WTC11 (cell line): Measurements from ENCODE around the gene GGCX. TPM values are rescaled to one million over a fixed set of nuclear protein-coding genes. Genes with fewer than 3 reads are reported as not detected.

Experiments
- ATAC-seq: fragments of 200-7000 bp; cut with Tn5 transposase; 2 replicates; pipeline ENCODE4 v1.10.0; 2021; ENCODE audit warnings: mild to moderate bottlenecking, moderate library complexity
- CTCF ChIA-PET: fragments of 300-600 bp; sonication (Branson Sonifier 250); formaldehyde crosslinking; loops from one replicate; lab custom pipeline; 2021; ENCODE audit warnings: antibody characterized with exemption; lab: Charles Lee
- POLR2A ChIA-PET: fragments of 350-600 bp; sonication (Branson Sonifier 250); formaldehyde crosslinking; loops from one replicate; lab custom pipeline; 2021; ENCODE audit warnings: antibody characterized with exemption; lab: Charles Lee
- DNase-seq: peaks from one replicate; pipeline ENCODE4 v3.0.0; 2021; ENCODE audit warnings: low spot score
- H3K27ac Mint-ChIP-seq: 2 replicates; pipeline ENCODE4 v1.8.0; 2021; ENCODE audit warnings: mixed read lengths
- H3K27me3 Mint-ChIP-seq: 2 replicates; pipeline ENCODE4 v1.8.0; 2021; ENCODE audit warnings: low read depth, mild to moderate bottlenecking, moderate library complexity, mixed read lengths
- H3K36me3 Mint-ChIP-seq: 2 replicates; pipeline ENCODE4 v1.8.0; 2021; ENCODE audit warnings: mixed read lengths
- H3K4me1 Mint-ChIP-seq: 2 replicates; pipeline ENCODE4 v1.8.0; 2022; ENCODE audit warnings: mixed read lengths
- H3K4me3 Mint-ChIP-seq: 2 replicates; pipeline ENCODE4 v1.8.0; 2021; ENCODE audit warnings: mild to moderate bottlenecking, moderate library complexity, mixed read lengths
- H3K9me3 Mint-ChIP-seq: 2 replicates; pipeline ENCODE4 v1.8.0; 2021; ENCODE audit warnings: mixed read lengths
- CREB1 ChIP-seq: sonication (generic); formaldehyde crosslinking; IDR thresholded peaks from 2 replicates; pipeline ENCODE4 v1.8.0; 2023; ENCODE audit warnings: mild to moderate bottlenecking, missing genetic modification reagents
- ETV6 ChIP-seq: sonication (generic); formaldehyde crosslinking; IDR thresholded peaks from 2 replicates; pipeline ENCODE4 v1.8.1; 2022; ENCODE audit warnings: mild to moderate bottlenecking, missing genetic modification reagents
- FOXK1 ChIP-seq: sonication (generic); formaldehyde crosslinking; IDR thresholded peaks from 2 replicates; pipeline ENCODE4 v1.8.0; 2022; ENCODE audit warnings: mild to moderate bottlenecking, moderate library complexity, missing genetic modification reagents
- FOXP1 ChIP-seq: sonication (generic); formaldehyde crosslinking; IDR thresholded peaks from 2 replicates; pipeline ENCODE4 v1.8.0; 2022; ENCODE audit warnings: missing genetic modification reagents, mild to moderate bottlenecking, moderate library complexity, borderline replicate concordance
- HMGA2 ChIP-seq: fragments of 250-450 bp; sonication (Bioruptor Pico); IDR thresholded peaks from 2 replicates; pipeline ENCODE4 v1.4.0; 2021; ENCODE audit warnings: mild to moderate bottlenecking, moderate library complexity
- IRF2 ChIP-seq: sonication (generic); formaldehyde crosslinking; IDR thresholded peaks from 2 replicates; pipeline ENCODE4 v1.8.0; 2022; ENCODE audit warnings: low read depth, missing genetic modification reagents, borderline replicate concordance
- JAZF1 ChIP-seq: fragments of 250-450 bp; sonication (Bioruptor Pico); IDR thresholded peaks from 2 replicates; pipeline ENCODE4 v1.9.0; 2021; ENCODE audit warnings: moderate library complexity, mild to moderate bottlenecking, inconsistent platforms
- NFATC4 ChIP-seq: fragments of 250-450 bp; sonication (Bioruptor Pico); IDR thresholded peaks from 2 replicates; pipeline ENCODE4 v1.9.0; 2021; ENCODE audit warnings: mild to moderate bottlenecking
- NFE2L1 ChIP-seq: sonication (generic); formaldehyde crosslinking; IDR thresholded peaks from 2 replicates; pipeline ENCODE4 v1.8.1; 2023; ENCODE audit warnings: missing genetic modification reagents
- PRRX2 ChIP-seq: fragments of 250-450 bp; sonication (Bioruptor Pico); IDR thresholded peaks from 2 replicates; pipeline ENCODE4 v1.8.0; 2021; ENCODE audit warnings: mild to moderate bottlenecking
- SP1 ChIP-seq: sonication (generic); formaldehyde crosslinking; conservative IDR thresholded peaks from 2 replicates; pipeline ENCODE4 v1.8.1; 2022; ENCODE audit warnings: missing genetic modification reagents
- ZNF423 ChIP-seq: fragments of 250-450 bp; sonication (Bioruptor Pico); IDR thresholded peaks from 2 replicates; pipeline ENCODE4 v2.1.2; 2022; ENCODE audit warnings: mild to moderate bottlenecking, moderate library complexity
- ZNF671 ChIP-seq: fragments of 250-450 bp; sonication (Bioruptor Pico); IDR thresholded peaks from 2 replicates; pipeline ENCODE4 v1.8.0; 2021; ENCODE audit warnings: mild to moderate bottlenecking
- total RNA-seq: library from RNA; stranded (reverse); gene quantifications from 3 replicates; pipeline ENCODE4 v1.2.3, GENCODE V29; 2021
- TF ChIP-seq, protein P1 (sequence below): sonication (generic); formaldehyde crosslinking; IDR thresholded peaks from 2 replicates; pipeline ENCODE4 v1.8.0; 2023; ENCODE audit warnings: missing genetic modification reagents
- TF ChIP-seq, protein P2 (sequence below): fragments of 250-450 bp; sonication (Bioruptor Pico); IDR thresholded peaks from 2 replicates; pipeline ENCODE4 v1.9.0; 2021; ENCODE audit warnings: mild to moderate bottlenecking
- TF ChIP-seq, protein P3 (sequence below): sonication (generic); formaldehyde crosslinking; IDR thresholded peaks from 2 replicates; pipeline ENCODE4 v1.8.1; 2022; ENCODE audit warnings: mild to moderate bottlenecking, moderate library complexity, missing genetic modification reagents
- TF ChIP-seq, protein P4 (sequence below): sonication (generic); formaldehyde crosslinking; IDR thresholded peaks from 2 replicates; pipeline ENCODE4 v1.8.1; 2023; ENCODE audit warnings: mild to moderate bottlenecking, missing genetic modification reagents
- TF ChIP-seq, protein P5 (sequence below): sonication (generic); formaldehyde crosslinking; IDR thresholded peaks from 2 replicates; pipeline ENCODE4 v1.8.0; 2023; ENCODE audit warnings: mild to moderate bottlenecking, missing genetic modification reagents
- TF ChIP-seq, protein P6 (sequence below): sonication (generic); formaldehyde crosslinking; IDR thresholded peaks from 2 replicates; pipeline ENCODE4 v1.8.1; 2023; ENCODE audit warnings: mild to moderate bottlenecking, missing genetic modification reagents, borderline replicate concordance
- TF ChIP-seq, protein P7 (sequence below): sonication (generic); formaldehyde crosslinking; IDR thresholded peaks from 2 replicates; pipeline ENCODE4 v1.8.0; 2022; ENCODE audit warnings: mild to moderate bottlenecking, missing genetic modification reagents

Gene GGCX
- total RNA-seq, 1 experiment from 2014 or later = 40.9 TPM

DNA sequence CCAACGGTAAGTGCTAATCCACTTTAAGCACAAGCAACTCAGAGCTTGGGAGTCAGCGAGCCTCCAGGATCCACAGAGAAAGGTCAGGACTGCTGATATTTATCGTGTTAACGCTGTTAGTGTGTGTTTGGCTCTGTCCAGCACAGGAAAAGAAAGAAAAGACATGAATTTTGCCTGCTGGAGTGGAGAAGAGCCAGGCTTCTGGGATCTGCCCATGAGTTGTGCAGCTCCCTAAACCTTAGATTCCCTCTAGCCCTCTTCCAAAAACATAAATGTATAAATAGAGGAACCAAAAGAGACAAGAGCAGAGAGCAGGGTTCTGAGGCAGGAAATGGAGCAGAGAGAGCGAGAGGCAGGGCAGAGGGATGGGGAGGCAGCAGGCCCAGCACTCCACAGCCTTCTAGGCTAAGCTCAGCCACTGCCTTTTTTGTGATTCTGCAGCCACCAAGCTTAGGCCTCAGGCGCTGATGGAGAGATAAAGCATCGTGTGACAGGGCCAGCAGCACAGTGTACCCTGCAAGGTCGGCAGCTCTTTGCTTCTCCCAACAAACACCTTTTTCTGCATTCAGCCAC, 36.9 kb downstream of the GGCX start:
- no peak overlapping the region for H3K27ac Mint-ChIP-seq
- H3K27me3 Mint-ChIP-seq = no peaks in the 10 kb centered on the region; the same call in 1 of the 2 replicates
- peak; percentile 88 for ATAC-seq
- H3K4me3 Mint-ChIP-seq = no peak overlapping the region
- ChIA-PET CTCF (interaction anchor here (1.0 to 2.0 kb wide), 7 partner anchors 14 to 113 kb away, joined by 3 to 7 read pairs (median 4); partner anchors contain the start of gene MAT2A), POLR2A (interaction anchor here (0.8 to 1.0 kb wide), 2 partner anchors 14 to 19 kb away, joined by 3 to 6 read pairs; partner anchors contain the start of gene MAT2A)
- H3K4me1 Mint-ChIP-seq = peaks cover 21% of the 10 kb centered on the region
- H3K9me3 Mint-ChIP-seq = no peaks in the 10 kb centered on the region
- TF ChIP-seq FOXP1 = no peak
- TF ChIP-seq ZNF423 (CRISPR knock-in tag) = no peak
- TF ChIP-seq SP1 (CRISPR knock-in tag) = no peak
- TF ChIP-seq, protein P1, sequence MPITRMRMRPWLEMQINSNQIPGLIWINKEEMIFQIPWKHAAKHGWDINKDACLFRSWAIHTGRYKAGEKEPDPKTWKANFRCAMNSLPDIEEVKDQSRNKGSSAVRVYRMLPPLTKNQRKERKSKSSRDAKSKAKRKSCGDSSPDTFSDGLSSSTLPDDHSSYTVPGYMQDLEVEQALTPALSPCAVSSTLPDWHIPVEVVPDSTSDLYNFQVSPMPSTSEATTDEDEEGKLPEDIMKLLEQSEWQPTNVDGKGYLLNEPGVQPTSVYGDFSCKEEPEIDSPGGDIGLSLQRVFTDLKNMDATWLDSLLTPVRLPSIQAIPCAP = no peak
- TF ChIP-seq, protein P2, sequence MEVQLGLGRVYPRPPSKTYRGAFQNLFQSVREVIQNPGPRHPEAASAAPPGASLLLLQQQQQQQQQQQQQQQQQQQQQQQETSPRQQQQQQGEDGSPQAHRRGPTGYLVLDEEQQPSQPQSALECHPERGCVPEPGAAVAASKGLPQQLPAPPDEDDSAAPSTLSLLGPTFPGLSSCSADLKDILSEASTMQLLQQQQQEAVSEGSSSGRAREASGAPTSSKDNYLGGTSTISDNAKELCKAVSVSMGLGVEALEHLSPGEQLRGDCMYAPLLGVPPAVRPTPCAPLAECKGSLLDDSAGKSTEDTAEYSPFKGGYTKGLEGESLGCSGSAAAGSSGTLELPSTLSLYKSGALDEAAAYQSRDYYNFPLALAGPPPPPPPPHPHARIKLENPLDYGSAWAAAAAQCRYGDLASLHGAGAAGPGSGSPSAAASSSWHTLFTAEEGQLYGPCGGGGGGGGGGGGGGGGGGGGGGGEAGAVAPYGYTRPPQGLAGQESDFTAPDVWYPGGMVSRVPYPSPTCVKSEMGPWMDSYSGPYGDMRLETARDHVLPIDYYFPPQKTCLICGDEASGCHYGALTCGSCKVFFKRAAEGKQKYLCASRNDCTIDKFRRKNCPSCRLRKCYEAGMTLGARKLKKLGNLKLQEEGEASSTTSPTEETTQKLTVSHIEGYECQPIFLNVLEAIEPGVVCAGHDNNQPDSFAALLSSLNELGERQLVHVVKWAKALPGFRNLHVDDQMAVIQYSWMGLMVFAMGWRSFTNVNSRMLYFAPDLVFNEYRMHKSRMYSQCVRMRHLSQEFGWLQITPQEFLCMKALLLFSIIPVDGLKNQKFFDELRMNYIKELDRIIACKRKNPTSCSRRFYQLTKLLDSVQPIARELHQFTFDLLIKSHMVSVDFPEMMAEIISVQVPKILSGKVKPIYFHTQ (CRISPR knock-in tag) = no peak
- TF ChIP-seq, protein P3, sequence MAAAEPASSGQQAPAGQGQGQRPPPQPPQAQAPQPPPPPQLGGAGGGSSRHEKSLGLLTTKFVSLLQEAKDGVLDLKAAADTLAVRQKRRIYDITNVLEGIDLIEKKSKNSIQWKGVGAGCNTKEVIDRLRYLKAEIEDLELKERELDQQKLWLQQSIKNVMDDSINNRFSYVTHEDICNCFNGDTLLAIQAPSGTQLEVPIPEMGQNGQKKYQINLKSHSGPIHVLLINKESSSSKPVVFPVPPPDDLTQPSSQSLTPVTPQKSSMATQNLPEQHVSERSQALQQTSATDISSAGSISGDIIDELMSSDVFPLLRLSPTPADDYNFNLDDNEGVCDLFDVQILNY (CRISPR knock-in tag) = no peak
- no peak for TF ChIP-seq ZNF671 (CRISPR knock-in tag)
- no peak for TF ChIP-seq NFATC4 (CRISPR knock-in tag)
- no peak for TF ChIP-seq CREB1 (CRISPR knock-in tag)
- TF ChIP-seq, all 79 proteins: peak for 0
- no peaks in the 10 kb centered on the region for H3K36me3 Mint-ChIP-seq
- no peak for DNase-seq

DNA sequence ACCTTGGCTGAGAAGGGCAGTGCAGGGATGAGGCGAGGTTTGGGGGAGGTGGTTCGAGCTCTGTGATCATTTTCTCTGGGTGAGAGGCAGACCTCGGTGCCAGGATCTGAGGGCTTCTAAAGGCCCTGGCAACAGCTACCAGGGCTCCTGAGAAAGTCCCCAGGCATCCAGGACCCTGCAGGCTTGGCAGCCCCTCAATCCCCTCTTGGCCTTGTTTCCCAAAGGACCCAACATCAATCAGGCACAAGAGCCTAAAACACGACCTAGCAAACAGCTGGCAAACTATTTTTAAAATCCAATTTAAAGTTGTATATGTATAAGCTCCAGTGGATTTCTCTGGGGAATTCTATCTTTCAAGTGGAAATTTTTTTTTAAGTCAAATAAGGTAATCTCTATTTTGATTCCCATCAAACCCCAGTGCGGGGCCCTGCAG, 37.4 kb downstream of the GGCX start:
- Mint-ChIP-seq H3K9me3 (no peaks in the 10 kb centered on the region), H3K27me3 (no peaks in the 10 kb centered on the region; the same call in 1 of the 2 replicates)
- no peak for TF ChIP-seq IRF2 (CRISPR knock-in tag)
- TF ChIP-seq NFE2L1 = no peak
- TF ChIP-seq ETV6 = no peak
- no peak for TF ChIP-seq HMGA2 (CRISPR knock-in tag)
- TF ChIP-seq, protein P4, sequence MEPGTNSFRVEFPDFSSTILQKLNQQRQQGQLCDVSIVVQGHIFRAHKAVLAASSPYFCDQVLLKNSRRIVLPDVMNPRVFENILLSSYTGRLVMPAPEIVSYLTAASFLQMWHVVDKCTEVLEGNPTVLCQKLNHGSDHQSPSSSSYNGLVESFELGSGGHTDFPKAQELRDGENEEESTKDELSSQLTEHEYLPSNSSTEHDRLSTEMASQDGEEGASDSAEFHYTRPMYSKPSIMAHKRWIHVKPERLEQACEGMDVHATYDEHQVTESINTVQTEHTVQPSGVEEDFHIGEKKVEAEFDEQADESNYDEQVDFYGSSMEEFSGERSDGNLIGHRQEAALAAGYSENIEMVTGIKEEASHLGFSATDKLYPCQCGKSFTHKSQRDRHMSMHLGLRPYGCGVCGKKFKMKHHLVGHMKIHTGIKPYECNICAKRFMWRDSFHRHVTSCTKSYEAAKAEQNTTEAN (CRISPR knock-in tag) = no peak
- TF ChIP-seq, protein P3 (CRISPR knock-in tag) = no peak
- TF ChIP-seq, protein P5, sequence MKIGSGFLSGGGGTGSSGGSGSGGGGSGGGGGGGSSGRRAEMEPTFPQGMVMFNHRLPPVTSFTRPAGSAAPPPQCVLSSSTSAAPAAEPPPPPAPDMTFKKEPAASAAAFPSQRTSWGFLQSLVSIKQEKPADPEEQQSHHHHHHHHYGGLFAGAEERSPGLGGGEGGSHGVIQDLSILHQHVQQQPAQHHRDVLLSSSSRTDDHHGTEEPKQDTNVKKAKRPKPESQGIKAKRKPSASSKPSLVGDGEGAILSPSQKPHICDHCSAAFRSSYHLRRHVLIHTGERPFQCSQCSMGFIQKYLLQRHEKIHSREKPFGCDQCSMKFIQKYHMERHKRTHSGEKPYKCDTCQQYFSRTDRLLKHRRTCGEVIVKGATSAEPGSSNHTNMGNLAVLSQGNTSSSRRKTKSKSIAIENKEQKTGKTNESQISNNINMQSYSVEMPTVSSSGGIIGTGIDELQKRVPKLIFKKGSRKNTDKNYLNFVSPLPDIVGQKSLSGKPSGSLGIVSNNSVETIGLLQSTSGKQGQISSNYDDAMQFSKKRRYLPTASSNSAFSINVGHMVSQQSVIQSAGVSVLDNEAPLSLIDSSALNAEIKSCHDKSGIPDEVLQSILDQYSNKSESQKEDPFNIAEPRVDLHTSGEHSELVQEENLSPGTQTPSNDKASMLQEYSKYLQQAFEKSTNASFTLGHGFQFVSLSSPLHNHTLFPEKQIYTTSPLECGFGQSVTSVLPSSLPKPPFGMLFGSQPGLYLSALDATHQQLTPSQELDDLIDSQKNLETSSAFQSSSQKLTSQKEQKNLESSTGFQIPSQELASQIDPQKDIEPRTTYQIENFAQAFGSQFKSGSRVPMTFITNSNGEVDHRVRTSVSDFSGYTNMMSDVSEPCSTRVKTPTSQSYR (CRISPR knock-in tag) = no peak
- TF ChIP-seq, protein P6, sequence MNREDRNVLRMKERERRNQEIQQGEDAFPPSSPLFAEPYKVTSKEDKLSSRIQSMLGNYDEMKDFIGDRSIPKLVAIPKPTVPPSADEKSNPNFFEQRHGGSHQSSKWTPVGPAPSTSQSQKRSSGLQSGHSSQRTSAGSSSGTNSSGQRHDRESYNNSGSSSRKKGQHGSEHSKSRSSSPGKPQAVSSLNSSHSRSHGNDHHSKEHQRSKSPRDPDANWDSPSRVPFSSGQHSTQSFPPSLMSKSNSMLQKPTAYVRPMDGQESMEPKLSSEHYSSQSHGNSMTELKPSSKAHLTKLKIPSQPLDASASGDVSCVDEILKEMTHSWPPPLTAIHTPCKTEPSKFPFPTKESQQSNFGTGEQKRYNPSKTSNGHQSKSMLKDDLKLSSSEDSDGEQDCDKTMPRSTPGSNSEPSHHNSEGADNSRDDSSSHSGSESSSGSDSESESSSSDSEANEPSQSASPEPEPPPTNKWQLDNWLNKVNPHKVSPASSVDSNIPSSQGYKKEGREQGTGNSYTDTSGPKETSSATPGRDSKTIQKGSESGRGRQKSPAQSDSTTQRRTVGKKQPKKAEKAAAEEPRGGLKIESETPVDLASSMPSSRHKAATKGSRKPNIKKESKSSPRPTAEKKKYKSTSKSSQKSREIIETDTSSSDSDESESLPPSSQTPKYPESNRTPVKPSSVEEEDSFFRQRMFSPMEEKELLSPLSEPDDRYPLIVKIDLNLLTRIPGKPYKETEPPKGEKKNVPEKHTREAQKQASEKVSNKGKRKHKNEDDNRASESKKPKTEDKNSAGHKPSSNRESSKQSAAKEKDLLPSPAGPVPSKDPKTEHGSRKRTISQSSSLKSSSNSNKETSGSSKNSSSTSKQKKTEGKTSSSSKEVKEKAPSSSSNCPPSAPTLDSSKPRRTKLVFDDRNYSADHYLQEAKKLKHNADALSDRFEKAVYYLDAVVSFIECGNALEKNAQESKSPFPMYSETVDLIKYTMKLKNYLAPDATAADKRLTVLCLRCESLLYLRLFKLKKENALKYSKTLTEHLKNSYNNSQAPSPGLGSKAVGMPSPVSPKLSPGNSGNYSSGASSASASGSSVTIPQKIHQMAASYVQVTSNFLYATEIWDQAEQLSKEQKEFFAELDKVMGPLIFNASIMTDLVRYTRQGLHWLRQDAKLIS (CRISPR knock-in tag) = no peak
- no peak for TF ChIP-seq JAZF1 (CRISPR knock-in tag)
- TF ChIP-seq ZNF671 (CRISPR knock-in tag) = no peak
- TF ChIP-seq, protein P7, sequence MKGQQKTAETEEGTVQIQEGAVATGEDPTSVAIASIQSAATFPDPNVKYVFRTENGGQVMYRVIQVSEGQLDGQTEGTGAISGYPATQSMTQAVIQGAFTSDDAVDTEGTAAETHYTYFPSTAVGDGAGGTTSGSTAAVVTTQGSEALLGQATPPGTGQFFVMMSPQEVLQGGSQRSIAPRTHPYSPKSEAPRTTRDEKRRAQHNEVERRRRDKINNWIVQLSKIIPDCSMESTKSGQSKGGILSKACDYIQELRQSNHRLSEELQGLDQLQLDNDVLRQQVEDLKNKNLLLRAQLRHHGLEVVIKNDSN (CRISPR knock-in tag) = no peak
- no peak for TF ChIP-seq FOXK1
- TF ChIP-seq PRRX2 (CRISPR knock-in tag) = no peak
- TF ChIP-seq, all 79 proteins: peak for 0
- ATAC-seq (no peak), DNase-seq (no peak)
- Mint-ChIP-seq H3K27ac (peak overlapping the region; percentile 6; the same call in 1 of the 2 replicates), H3K4me1 (peaks cover 21% of the 10 kb centered on the region), H3K36me3 (no peaks in the 10 kb centered on the region), H3K4me3 (no peak overlapping the region)
- POLR2A ChIA-PET = interaction anchor here (0.8 to 1.0 kb wide), 2 partner anchors 15 to 19 kb away, joined by 3 to 6 read pairs; partner anchors contain the start of gene MAT2A
- CTCF ChIA-PET = interaction anchor here (1.0 to 2.0 kb wide), 6 partner anchors 15 to 114 kb away, joined by 3 to 7 read pairs (median 4); partner anchors contain the start of gene MAT2A
